ENCODE measurements around the gene TBX10.
A peak's percentile ranks its signal among the peaks of the same experiment; 100 is the strongest.
"Not testable (repeated sequence)": the region's sequence is repeated elsewhere in the genome, so short reads cannot be mapped to it uniquely, and the experiment has no call there.

The TBX10 gene

GRCh38 chr11:67627812-67628624, 11.5 kb downstream of the TBX10 start:
- H3K27ac ChIP-seq (ENCODE audit: low read depth, low read length), result peak overlapping the region; percentile 85
- H3K9me3 ChIP-seq (ENCODE audit: insufficient read depth, low read depth, low read length), result no peaks in the 10 kb centered on the region
- no peaks in the 10 kb centered on the region for H3K27me3 ChIP-seq (ENCODE audit: insufficient read depth, low read length)
- no peaks in the 10 kb centered on the region for H3K4me1 ChIP-seq (ENCODE audit: insufficient read depth, low read length)
- H3K4me3 ChIP-seq (ENCODE audit: low read length), result no peak overlapping the region
- 80% methylated on average over 15 of the region's 15 CpGs for WGBS
- H3K36me3 ChIP-seq (ENCODE audit: insufficient read depth, low read length), result peaks cover 7% of the 10 kb centered on the region
- peak overlapping the region; percentile 29; the same call in 1 of the 2 replicates for H3K9ac ChIP-seq (ENCODE audit: low read depth, low read length)

GRCh38 chr11:67627441-67627811, 12.1 kb downstream of the TBX10 start:
- Histone ChIP-seq H3K36me3 (ENCODE audit: insufficient read depth, low read length) (peaks cover 7% of the 10 kb centered on the region), H3K4me3 (ENCODE audit: low read length) (no peak overlapping the region), H3K27me3 (ENCODE audit: insufficient read depth, low read length) (no peaks in the 10 kb centered on the region), H3K9me3 (ENCODE audit: insufficient read depth, low read depth, low read length) (no peaks in the 10 kb centered on the region), H3K9ac (ENCODE audit: low read depth, low read length) (no peak overlapping the region), H3K27ac (ENCODE audit: low read depth, low read length) (peak overlapping the region; percentile 85; the same call in 1 of the 2 replicates), H3K4me1 (ENCODE audit: insufficient read depth, low read length) (no peaks in the 10 kb centered on the region)
- 91% methylated on average over 6 of the region's 6 CpGs for WGBS

- WGBS, result 84% methylated on average over 9 of the region's 10 CpGs
- no peaks in the 10 kb centered on the region for H3K4me1 ChIP-seq (ENCODE audit: insufficient read depth, low read length)
- no peaks in the 10 kb centered on the region for H3K27me3 ChIP-seq (ENCODE audit: insufficient read depth, low read length)
- no peak overlapping the region for H3K4me3 ChIP-seq (ENCODE audit: low read length)
- H3K36me3 ChIP-seq (ENCODE audit: insufficient read depth, low read length), result peaks cover 7% of the 10 kb centered on the region
- no peaks in the 10 kb centered on the region for H3K9me3 ChIP-seq (ENCODE audit: insufficient read depth, low read depth, low read length)
- H3K27ac ChIP-seq (ENCODE audit: low read depth, low read length), result peak overlapping the region; percentile 85; the same call in 1 of the 2 replicates
- H3K9ac ChIP-seq (ENCODE audit: low read depth, low read length), result no peak overlapping the region
Measured at GRCh38 chr11:67626970-67627369, 12.6 kb downstream of the TBX10 start.

- H3K27ac ChIP-seq (ENCODE audit: low read depth, low read length), result peak overlapping the region; percentile 85; the same call in 1 of the 2 replicates
- not testable (repeated sequence) for H3K4me1 ChIP-seq (ENCODE audit: insufficient read depth, low read length); H3K27me3 ChIP-seq (ENCODE audit: insufficient read depth, low read length); H3K9ac ChIP-seq (ENCODE audit: low read depth, low read length); H3K4me3 ChIP-seq (ENCODE audit: low read length); H3K36me3 ChIP-seq (ENCODE audit: insufficient read depth, low read length); H3K9me3 ChIP-seq (ENCODE audit: insufficient read depth, low read depth, low read length)
- 85% methylated on average over 10 of the region's 10 CpGs for WGBS
Measured at GRCh38 chr11:67626131-67626833, 13.3 kb downstream of the TBX10 start.

GRCh38 chr11:67623795-67624194, 15.8 kb downstream of the TBX10 start:
- not testable (repeated sequence) for H3K4me3 ChIP-seq (ENCODE audit: low read length); H3K4me1 ChIP-seq (ENCODE audit: insufficient read depth, low read length)
- WGBS, result 88% methylated on average over 1 of the region's 1 CpG

GRCh38 chr11:67622905-67623304, 16.7 kb downstream of the TBX10 start:
- H3K36me3 ChIP-seq (ENCODE audit: insufficient read depth, low read length); H3K4me3 ChIP-seq (ENCODE audit: low read length); H3K27me3 ChIP-seq (ENCODE audit: insufficient read depth, low read length); H3K27ac ChIP-seq (ENCODE audit: low read depth, low read length); H3K9ac ChIP-seq (ENCODE audit: low read depth, low read length); H3K4me1 ChIP-seq (ENCODE audit: insufficient read depth, low read length); H3K9me3 ChIP-seq (ENCODE audit: insufficient read depth, low read depth, low read length): not testable (repeated sequence)
- WGBS, result 70% methylated on average over 6 of the region's 7 CpGs

More at GRCh38 chr11:67623795-67624194, 15.8 kb downstream of the TBX10 start:
- H3K9me3 ChIP-seq (ENCODE audit: insufficient read depth, low read depth, low read length); H3K9ac ChIP-seq (ENCODE audit: low read depth, low read length); H3K36me3 ChIP-seq (ENCODE audit: insufficient read depth, low read length); H3K27me3 ChIP-seq (ENCODE audit: insufficient read depth, low read length): not testable (repeated sequence)
- H3K27ac ChIP-seq (ENCODE audit: low read depth, low read length), result peak overlapping the region; percentile 35; the same call in 1 of the 2 replicates

- not testable (repeated sequence) for H3K36me3 ChIP-seq (ENCODE audit: insufficient read depth, low read length); H3K9me3 ChIP-seq (ENCODE audit: insufficient read depth, low read depth, low read length)
- WGBS, result 0% methylated on average over 2 of the region's 3 CpGs
- H3K4me3 ChIP-seq (ENCODE audit: low read length), result peak overlapping the region; percentile 70
- H3K27me3 ChIP-seq (ENCODE audit: insufficient read depth, low read length), result peaks cover 13% of the 10 kb centered on the region
- peak overlapping the region; percentile 55; the same call in 1 of the 2 replicates for H3K27ac ChIP-seq (ENCODE audit: low read depth, low read length)
- peak overlapping the region; percentile 84; the same call in 1 of the 2 replicates for H3K9ac ChIP-seq (ENCODE audit: low read depth, low read length)
- peaks cover 11% of the 10 kb centered on the region for H3K4me1 ChIP-seq (ENCODE audit: insufficient read depth, low read length)
Measured at GRCh38 chr11:67621928-67622327, 17.6 kb downstream of the TBX10 start.

GRCh38 chr11:67620621-67621020, 18.9 kb downstream of the TBX10 start:
- Histone ChIP-seq H3K4me3 (ENCODE audit: low read length) (peak overlapping the region; percentile 70), H3K27ac (ENCODE audit: low read depth, low read length) (peak overlapping the region; percentile 55; the same call in 1 of the 2 replicates), H3K9ac (ENCODE audit: low read depth, low read length) (peak overlapping the region; percentile 84), H3K4me1 (ENCODE audit: insufficient read depth, low read length) (peaks cover 21% of the 10 kb centered on the region), H3K27me3 (ENCODE audit: insufficient read depth, low read length) (peaks cover 16% of the 10 kb centered on the region)
- H3K9me3 ChIP-seq (ENCODE audit: insufficient read depth, low read depth, low read length); H3K36me3 ChIP-seq (ENCODE audit: insufficient read depth, low read length): not testable (repeated sequence)
- WGBS, result under 1% methylated on average over 13 of the region's 13 CpGs

GRCh38 chr11:67619683-67620618, 19.6 kb downstream of the TBX10 start:
- Histone ChIP-seq H3K27ac (ENCODE audit: low read depth, low read length) (peak overlapping the region; percentile 55; the same call in 1 of the 2 replicates), H3K4me1 (ENCODE audit: insufficient read depth, low read length) (peaks cover 22% of the 10 kb centered on the region), H3K9ac (ENCODE audit: low read depth, low read length) (peak overlapping the region; percentile 84), H3K27me3 (ENCODE audit: insufficient read depth, low read length) (peaks cover 16% of the 10 kb centered on the region), H3K4me3 (ENCODE audit: low read length) (peak overlapping the region; percentile 70)
- not testable (repeated sequence) for H3K9me3 ChIP-seq (ENCODE audit: insufficient read depth, low read depth, low read length); H3K36me3 ChIP-seq (ENCODE audit: insufficient read depth, low read length)
- WGBS, result 5% methylated on average over 33 of the region's 33 CpGs

GRCh38 chr11:67618901-67619659, 20.5 kb downstream of the TBX10 start:
- not testable (repeated sequence) for H3K27ac ChIP-seq (ENCODE audit: low read depth, low read length); H3K36me3 ChIP-seq (ENCODE audit: insufficient read depth, low read length); H3K9me3 ChIP-seq (ENCODE audit: insufficient read depth, low read depth, low read length); H3K9ac ChIP-seq (ENCODE audit: low read depth, low read length)
- WGBS, result 90% methylated on average over 40 of the region's 40 CpGs
- H3K4me3 ChIP-seq (ENCODE audit: low read length), result 0 out of 2 replicates have a peak overlapping the region, but pooled peaks have one; percentile 70
- H3K27me3 ChIP-seq (ENCODE audit: insufficient read depth, low read length), result peaks cover 16% of the 10 kb centered on the region
- H3K4me1 ChIP-seq (ENCODE audit: insufficient read depth, low read length), result peaks cover 22% of the 10 kb centered on the region
